ENCODE results near the gene SLC25A29.
A peak's percentile ranks its signal among the peaks of the same experiment; 100 is the strongest.
"Not testable (repeated sequence)": the region's sequence is repeated elsewhere in the genome, so short reads cannot be mapped to it uniquely, and the experiment has no call there.

The SLC25A29 gene

GRCh38 chr14:100285913-100286400, 20.3 kb downstream of the SLC25A29 start:
- H3K4me3 ChIP-seq (ENCODE audit: severe bottlenecking), result peak overlapping the region; percentile 88

DNA sequence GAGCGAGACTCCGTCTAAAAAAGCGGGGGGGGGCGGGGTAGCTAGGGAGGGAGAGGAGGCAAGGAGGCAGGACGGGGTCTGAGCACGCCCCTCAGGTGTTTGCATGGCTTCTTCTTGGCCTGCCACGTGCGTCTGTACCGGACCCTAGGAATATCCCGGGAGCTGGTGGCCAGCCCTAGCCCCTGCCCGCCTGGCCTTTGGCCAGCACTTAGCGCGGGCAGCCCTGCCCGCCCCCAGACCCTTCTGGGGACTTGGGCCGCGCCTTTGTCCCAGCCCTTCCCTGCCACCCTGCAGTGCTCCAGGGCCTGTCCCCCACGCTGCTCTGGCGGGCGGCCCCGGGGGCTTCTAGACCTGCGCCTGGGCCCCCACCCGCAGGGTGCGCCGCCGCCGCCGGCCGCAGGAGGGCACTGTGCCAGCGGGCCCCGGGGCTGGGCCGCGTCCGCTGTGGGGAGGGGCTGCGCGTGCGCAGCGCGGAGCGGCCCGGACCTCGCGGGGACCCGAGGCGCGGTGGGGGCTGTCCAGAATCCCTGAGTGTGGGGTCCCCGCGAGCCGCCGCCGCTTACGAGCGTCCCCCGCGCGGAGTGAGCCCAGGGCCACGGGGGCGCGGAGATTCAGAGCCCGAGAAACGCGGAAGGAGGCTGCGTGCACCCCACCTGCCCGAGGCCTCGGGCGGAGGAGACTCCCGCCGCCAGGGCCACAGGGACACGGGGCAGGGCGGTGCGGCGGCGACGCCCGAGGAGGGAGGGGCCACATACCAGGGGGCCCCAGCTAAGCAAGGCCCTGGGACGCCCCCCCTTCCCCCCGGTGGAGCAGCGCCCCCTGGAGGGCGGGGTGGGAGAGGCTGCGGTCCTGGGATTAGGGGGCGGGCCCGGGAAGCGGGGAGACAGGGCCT, 21.0 kb downstream of the SLC25A29 start:
- Histone ChIP-seq H3K4me3 (ENCODE audit: severe bottlenecking) (peak overlapping the region; percentile 88), H3K9me3 (ENCODE audit: severe bottlenecking) (no peaks in the 10 kb centered on the region), H3K27ac (ENCODE audit: poor library complexity, severe bottlenecking) (peak overlapping the region; percentile 39), H3K4me1 (ENCODE audit: insufficient read depth, poor library complexity, severe bottlenecking) (peaks cover 22% of the 10 kb centered on the region), H3K27me3 (ENCODE audit: insufficient read depth, poor library complexity, severe bottlenecking) (no peaks in the 10 kb centered on the region), H3K36me3 (ENCODE audit: low read depth) (peaks cover 1% of the 10 kb centered on the region; the same call in 1 of the 2 replicates)
- ATAC-seq (ENCODE audit: low read depth), result peak; percentile 68
- no peak for DNase-seq (ENCODE audit: low spot score)
- TF ChIP-seq, protein P1, sequence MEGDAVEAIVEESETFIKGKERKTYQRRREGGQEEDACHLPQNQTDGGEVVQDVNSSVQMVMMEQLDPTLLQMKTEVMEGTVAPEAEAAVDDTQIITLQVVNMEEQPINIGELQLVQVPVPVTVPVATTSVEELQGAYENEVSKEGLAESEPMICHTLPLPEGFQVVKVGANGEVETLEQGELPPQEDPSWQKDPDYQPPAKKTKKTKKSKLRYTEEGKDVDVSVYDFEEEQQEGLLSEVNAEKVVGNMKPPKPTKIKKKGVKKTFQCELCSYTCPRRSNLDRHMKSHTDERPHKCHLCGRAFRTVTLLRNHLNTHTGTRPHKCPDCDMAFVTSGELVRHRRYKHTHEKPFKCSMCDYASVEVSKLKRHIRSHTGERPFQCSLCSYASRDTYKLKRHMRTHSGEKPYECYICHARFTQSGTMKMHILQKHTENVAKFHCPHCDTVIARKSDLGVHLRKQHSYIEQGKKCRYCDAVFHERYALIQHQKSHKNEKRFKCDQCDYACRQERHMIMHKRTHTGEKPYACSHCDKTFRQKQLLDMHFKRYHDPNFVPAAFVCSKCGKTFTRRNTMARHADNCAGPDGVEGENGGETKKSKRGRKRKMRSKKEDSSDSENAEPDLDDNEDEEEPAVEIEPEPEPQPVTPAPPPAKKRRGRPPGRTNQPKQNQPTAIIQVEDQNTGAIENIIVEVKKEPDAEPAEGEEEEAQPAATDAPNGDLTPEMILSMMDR (IDR thresholded peaks at IDR 0.05; ENCODE audit: poor library complexity, severe bottlenecking), result peak; percentile 99

More at GRCh38 chr14:100285913-100286400, 20.3 kb downstream of the SLC25A29 start:
- peak overlapping the region; percentile 39 for H3K27ac ChIP-seq (ENCODE audit: poor library complexity, severe bottlenecking)
- ATAC-seq (ENCODE audit: low read depth) (no peak), DNase-seq (ENCODE audit: low spot score) (no peak)
- peaks cover 18% of the 10 kb centered on the region for H3K4me1 ChIP-seq (ENCODE audit: insufficient read depth, poor library complexity, severe bottlenecking)
- H3K9me3 ChIP-seq (ENCODE audit: severe bottlenecking), result no peaks in the 10 kb centered on the region
- H3K36me3 ChIP-seq (ENCODE audit: low read depth), result no peaks in the 10 kb centered on the region; the same call in 1 of the 2 replicates
- no peaks in the 10 kb centered on the region for H3K27me3 ChIP-seq (ENCODE audit: insufficient read depth, poor library complexity, severe bottlenecking)
- TF ChIP-seq, protein P1 (IDR thresholded peaks at IDR 0.05; ENCODE audit: poor library complexity, severe bottlenecking), result no peak

- Histone ChIP-seq H3K27me3 (ENCODE audit: insufficient read depth, poor library complexity, severe bottlenecking) (no peaks in the 10 kb centered on the region), H3K9me3 (ENCODE audit: severe bottlenecking) (no peaks in the 10 kb centered on the region), H3K4me3 (ENCODE audit: severe bottlenecking) (no peak overlapping the region), H3K36me3 (ENCODE audit: low read depth) (peaks cover 5% of the 10 kb centered on the region; the same call in 1 of the 2 replicates), H3K27ac (ENCODE audit: poor library complexity, severe bottlenecking) (peak overlapping the region; percentile 39), H3K4me1 (ENCODE audit: insufficient read depth, poor library complexity, severe bottlenecking) (peaks cover 24% of the 10 kb centered on the region)
- ATAC-seq (ENCODE audit: low read depth) (no peak), DNase-seq (ENCODE audit: low spot score) (no peak)
- TF ChIP-seq, protein P1 (IDR thresholded peaks at IDR 0.05; ENCODE audit: poor library complexity, severe bottlenecking), result no peak
Measured at GRCh38 chr14:100283984-100284881, 22.0 kb downstream of the SLC25A29 start.

DNA sequence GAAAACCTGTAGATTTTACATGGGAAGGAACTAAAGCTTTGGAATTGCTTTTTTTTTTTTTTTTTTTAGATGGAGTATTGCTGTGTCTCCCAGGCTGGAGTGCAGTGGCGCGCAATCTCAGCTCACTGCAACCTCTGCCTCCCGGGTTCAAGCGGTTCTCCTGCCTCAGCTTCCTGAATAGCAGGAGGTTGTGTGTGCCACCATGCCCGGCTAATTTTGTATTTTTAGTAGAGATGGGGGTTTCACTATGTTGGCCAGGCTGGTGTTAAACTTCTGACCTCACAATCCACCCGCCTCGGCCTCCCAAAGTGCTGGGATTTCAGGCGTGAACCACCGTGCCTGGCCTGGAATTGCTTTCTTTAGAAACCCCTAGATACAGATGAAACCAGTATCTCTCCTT, 22.8 kb downstream of the SLC25A29 start:
- not testable (repeated sequence) for DNase-seq (ENCODE audit: low spot score); H3K36me3 ChIP-seq (ENCODE audit: low read depth); H3K27me3 ChIP-seq (ENCODE audit: insufficient read depth, poor library complexity, severe bottlenecking); H3K9me3 ChIP-seq (ENCODE audit: severe bottlenecking); H3K4me3 ChIP-seq (ENCODE audit: severe bottlenecking); ATAC-seq (ENCODE audit: low read depth)
- Histone ChIP-seq H3K4me1 (ENCODE audit: insufficient read depth, poor library complexity, severe bottlenecking) (peaks cover 31% of the 10 kb centered on the region), H3K27ac (ENCODE audit: poor library complexity, severe bottlenecking) (peak overlapping the region; percentile 41)
